HG03108 (cell line): Measurements from ENCODE around the gene CAMK2A.

Experiments used
- ATAC-seq: cut with Tn5 transposase; IDR thresholded peaks from one replicate; pipeline ENCODE4 v1.9.1; 2021; ENCODE audit warnings: moderate library complexity; ENCODE audit not compliant: unreplicated experiment

CAMK2A gene

DNA sequence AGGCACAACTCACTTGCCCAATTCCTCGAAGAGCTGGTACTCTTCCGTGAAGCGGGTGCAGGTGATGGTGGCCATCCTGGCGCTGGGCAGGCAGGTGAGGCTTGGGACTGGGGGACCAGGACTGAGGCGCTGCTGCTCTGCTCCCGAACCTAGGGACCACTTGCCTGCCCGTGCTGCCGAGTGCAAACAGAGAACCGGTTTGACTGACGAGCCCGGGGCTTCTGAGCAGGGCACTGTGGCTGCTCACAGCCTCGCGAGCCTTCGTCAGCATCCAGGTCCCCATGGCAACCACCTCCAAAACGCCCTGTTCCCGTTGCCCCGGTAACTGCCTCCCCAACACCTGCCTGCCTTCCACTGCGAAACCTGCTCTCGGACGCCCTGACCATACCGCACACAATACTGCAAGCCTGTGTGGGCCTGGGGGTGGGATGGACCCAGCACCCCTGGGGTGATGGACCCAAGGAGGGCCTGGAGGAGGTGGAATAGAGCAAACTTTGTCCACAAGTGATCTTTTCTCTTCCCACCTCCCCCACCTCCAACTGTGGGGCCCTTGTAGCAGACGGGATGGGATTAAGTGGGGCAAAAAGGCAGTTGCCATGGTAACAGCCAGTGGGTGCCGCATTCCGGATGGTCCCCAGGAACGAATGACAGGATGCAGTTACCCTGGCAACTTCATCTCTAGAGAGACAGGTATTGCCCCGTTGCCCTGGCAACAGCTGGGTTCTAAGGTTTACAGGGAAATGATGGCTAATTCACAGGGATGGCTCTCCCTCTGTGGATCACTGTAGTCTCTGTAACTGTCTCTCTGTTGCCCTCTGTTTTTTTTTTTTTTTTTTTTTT lies at the start of gene CAMK2A:
Gene CAMK2A, minus strand, starts transcription at position 223 of the 840 bp plus-strand sequence. Its CDS starts 148 bp downstream, at position 75.
- no peak for ATAC-seq

DNA sequence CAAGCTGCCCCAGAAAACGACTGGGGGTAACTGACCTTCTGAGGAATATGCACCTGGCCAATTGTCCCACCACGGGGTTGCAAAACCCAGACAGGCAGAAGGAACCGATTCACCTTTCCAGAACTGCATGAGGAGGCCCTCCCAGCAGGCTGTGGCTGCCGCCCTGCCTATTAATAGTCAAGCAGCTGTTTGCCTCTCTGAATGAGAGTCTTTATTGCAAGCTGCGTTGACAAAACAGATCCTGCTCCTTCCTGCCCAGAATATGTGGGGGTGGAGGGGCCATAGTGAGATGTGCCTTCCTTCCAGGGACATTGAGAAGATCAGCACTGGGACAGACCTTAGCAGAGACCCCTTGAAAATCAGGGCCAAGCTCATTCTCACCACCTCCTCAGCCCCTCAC lies 49.6 kb upstream of the CAMK2A start:
- ATAC-seq: no peak

DNA sequence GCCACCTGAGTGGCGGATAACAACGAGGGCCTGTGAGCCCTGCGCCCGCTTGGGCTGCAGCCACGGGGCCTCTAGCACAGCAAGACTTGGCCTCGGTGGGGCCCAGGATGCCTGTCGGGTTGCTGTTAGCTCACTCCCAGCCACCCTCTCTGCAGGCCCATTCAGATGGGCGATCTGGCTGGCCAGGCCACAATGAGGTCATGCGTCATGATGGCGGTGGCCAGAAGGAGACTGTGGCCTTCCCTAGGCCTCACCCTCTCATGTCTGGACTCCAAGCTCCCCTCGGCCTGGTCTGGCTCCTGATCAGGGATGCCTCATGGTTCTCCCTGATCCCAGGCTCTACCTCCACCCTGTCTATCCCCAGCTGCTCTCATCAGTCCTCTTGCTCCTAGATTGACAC lies 49.0 kb upstream of the CAMK2A start:
- no peak for ATAC-seq

DNA sequence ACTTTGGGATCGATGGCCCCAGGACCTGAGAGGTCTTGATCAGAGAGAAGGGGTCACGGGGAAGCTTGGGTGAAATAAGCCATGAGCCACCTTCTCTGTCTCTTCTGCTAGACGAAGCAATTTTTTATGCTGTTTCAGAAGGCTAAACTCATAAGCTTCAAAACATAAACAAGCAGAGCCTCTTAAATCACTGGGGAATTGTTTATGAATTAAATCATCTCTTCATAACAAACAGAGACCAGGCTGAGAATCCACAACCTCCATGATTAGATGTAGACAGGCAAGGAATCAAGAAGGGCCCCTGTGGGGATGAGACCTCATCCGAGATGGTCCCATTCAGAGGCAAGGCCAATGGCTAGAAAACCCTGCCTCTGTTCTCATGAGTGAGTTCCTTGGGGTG lies 46.2 kb upstream of the CAMK2A start:
- ATAC-seq: no peak

DNA sequence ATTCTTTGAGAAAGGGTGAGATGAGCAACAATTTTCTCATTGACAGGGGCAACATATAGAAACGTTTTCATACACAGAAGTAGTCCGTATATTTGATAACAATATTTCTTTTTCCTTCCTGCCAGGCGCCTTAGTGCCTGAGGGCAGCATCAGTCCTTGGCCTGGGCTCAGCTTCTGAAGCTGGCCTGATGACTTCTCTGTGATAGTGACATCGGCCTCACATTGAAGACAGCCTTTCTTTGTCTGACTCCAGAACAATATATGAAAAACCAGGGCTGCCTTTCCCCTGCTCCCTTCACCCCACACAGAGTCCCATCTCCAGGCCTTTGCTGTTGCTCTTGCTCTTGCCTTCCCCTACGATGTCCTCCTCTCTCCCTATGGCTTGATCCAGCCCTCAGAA lies 43.8 kb upstream of the CAMK2A start:
- no peak for ATAC-seq

DNA sequence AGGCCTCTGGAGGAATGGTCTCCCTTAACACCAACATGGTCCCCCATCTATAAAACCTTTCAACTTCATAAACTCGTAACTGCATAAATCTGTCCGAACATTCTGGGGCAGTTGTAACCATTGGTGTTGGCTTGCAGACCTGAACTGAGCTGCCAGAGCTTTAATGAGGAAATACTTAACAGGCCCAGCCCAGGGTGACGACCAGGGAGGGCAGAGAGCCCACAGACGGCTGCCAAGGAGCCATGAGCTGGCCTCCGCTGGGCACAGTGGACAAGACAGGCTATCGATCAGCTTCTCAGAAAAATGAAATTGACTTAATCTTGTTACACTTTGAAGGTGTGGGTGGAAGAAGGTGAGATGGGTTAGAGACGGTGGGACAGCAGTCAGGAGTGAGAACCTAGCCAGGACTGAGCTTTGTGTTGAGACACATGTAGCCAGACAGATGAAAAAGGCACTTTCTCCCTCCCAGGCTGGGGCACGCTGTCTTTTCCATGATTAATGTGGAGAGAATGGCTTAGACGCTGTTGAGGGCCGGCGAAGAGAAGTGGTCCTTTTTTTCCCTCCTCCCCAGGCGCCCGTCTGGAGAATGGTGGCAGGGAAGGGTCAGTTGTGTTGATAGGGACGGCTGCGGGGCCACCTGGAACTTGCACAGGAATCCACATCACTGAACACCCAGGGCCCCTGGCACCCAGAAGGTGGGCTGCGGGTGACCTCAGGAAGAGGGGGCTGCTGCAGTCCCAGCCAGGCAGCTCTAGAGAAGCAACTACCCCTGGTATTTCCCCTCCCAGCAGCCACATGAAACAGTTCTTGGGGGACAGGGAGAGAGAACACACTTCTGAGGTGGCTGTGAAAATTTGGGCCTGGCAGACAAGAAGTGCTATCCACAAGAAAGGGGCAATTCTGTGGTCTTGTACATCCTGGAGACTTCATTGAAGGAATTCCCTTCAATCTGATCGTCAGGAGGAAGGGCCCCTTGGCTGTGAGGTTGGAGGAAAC lies 40.6 kb upstream of the CAMK2A start:
- ATAC-seq: no peak

DNA sequence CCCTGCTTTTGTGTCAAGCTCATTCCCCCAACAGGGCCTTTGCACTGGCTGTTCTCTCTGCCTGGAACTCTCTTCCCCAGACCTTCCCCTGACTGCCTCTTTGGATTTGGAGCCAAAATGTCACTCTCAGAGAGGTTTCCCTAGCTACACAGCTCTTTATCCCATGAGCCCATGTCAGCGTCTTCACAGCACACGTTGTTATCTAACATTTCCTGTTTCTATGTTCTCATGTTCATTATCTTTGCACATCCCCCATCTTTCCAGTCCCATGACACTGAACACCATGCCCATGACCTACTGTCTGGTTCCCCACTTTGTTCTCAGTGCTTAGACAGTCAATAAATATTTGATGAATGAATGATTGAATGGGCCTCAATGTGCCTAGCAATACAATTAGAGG lies 39.5 kb upstream of the CAMK2A start:
- no peak for ATAC-seq

DNA sequence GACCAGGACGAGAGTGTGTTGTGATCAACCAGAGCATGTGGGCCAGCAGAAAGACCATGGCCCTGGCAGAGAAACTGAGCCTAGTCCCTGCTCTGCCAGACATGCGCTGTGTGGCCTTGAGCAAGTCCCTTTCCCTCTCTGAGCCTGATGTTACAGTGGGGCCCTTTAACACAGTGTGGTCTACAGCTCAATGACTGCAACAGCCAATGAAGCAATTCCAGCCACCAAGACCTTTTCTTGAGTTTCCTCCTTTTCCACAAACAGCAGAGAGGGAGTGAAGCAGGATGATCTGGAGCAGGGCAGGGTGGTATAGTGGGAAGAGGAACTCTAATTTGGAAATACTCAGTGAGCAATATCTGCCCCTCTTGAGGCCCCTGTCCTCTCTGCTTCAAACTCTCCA lies 38.9 kb upstream of the CAMK2A start:
- ATAC-seq: no peak

DNA sequence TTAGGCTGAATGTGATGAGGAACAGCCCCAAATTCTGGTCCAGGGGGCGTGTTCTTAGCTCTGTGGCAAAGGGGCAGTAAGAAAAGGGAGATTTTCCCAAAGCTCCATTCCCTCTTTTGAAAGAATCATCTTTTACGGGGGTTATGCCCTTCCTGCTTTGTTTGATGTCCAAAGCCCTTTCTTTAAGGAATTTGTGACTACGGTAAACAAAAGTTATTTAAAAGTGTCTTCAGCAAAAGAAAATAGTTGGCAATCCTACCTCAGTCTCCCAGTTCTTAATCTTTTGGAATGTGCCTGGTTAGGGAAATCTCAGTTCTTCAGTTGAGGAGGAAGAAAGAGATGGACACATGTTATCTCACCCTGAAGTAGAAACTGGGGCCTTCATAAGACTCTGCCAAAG lies 37.6 kb upstream of the CAMK2A start:
- ATAC-seq: no peak

DNA sequence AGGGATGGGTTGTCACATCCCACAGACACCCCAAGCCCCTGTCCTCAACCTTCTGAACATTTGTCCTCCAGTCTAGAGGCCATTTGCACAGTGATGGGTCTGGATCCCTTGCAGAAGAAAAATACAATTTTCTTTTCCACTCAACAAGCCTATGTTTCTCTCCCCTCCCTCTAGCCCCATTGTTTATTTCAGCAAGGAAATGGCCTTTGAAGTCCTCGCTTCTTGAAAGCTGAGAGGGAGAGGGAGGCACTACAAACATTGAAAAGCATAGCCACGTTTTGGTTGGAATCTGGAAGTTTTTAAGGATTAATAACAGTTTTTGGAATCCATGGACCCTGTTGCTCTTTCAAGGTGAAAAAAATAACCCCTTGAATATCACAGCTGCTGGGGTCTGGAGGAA lies 37.1 kb upstream of the CAMK2A start:
- no peak for ATAC-seq

DNA sequence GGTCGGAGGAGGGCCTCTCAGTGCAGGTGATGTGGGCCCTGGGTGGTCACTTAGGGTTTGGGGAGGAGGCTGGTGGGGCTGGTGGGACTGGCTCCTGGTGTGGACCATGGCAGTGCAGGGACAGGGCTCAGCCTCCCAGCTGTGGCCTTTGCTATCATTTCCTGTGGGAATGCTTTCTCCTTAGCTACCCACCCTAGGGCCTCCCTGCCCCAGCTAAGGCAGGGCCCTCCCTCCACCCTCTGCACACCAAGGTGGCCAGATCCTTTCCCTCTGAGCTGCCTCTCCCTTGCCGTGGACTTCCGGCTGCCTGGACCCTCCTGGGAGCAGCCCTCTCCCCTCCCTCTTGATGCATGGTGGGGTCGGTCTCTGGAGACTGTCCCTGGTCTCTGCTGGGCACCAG lies 35.9 kb upstream of the CAMK2A start:
- no peak for ATAC-seq

DNA sequence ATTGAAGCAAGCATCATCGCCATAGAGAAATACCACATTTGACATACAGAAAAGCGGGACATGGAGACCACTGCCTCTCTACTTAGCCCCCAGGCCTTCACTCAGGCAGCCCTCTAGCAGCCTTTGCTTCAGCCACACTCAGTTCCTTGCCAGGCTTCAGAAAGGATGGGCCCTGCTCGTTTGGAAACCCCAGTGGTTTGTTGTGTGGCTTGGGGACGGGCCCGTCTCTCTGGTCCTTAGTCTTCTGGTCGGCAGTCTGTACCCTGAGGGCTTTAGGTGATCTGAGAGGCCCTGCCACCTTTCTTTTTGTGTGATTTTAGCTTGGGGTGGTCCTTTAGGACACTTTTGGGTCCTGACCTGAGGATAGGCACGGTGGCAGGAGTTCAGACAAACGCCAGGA lies 34.2 kb upstream of the CAMK2A start:
- no peak for ATAC-seq

DNA sequence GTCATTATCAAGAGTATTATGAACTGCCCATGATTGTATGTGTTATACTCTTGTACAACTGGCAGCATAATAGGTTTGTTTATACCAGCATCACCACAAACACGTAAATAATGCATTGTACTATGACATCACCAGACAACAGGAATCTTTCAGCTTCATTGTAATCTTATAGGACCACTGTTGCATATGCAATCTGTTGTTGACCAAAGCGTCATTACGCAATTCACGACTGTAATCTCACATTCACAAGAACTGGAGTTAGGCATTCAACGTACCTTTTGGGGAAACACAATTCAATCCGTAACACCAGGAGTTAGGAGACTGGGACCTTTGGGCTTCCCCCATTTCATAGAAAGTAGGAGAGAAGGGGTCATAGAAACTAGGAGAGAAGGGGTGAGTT lies 33.5 kb upstream of the CAMK2A start:
- ATAC-seq: no peak

DNA sequence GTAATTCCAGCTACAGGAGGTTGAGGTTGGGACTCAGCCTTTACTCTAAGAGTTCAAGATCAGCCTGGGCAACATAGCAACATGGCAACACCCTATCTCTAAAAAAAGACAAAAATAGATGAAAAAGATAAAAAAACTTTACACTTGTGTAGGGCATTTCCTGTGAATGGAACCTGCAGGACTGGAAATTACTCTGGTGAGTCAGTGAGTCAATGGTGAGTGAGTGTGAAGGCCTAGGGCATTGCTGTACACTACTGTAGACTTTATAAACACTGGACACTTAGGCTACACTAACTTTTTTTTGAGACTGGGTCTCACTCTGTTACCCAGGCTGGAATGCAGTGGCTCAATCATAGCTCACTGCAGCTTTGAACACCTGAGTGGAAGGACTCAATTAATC lies 32.6 kb upstream of the CAMK2A start:
- ATAC-seq: no peak

DNA sequence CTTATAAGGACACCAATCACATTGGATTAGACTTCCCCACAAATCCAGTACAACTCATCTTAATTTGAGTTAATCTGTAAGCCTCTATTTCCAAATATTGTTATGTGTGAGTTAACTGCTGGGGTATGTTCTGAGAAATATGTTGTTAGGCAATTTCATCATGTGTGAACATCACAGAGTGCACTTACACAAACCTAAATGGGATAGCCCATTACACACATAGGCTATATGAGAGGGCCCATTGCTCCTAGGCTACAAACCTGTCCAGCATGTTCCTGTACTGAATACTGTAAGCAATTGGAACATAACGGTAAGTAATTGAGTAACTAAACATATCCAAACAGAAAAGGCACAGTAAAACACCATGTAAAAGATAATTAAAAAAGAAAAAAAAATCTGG lies 32.2 kb upstream of the CAMK2A start:
- no peak for ATAC-seq

DNA sequence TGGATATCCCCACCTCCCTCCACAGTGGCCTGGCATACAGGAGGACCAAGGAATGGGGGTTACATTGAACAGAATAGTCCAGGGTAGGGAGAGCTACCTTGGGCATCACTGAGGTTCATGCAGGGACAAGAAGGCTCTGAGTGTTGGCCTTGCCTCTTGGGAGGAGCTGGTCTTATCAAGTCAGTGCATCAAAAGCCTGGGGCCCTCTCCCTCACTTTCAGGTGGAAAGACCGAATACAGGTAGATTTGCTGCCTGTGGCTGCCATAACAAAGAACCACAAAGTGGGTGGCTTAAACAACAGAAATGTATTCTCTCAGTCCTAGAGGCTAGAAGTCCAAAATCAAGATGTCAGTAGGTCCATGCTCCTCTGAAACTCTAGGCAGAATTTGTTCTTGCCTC lies 31.6 kb upstream of the CAMK2A start:
- ATAC-seq: no peak

DNA sequence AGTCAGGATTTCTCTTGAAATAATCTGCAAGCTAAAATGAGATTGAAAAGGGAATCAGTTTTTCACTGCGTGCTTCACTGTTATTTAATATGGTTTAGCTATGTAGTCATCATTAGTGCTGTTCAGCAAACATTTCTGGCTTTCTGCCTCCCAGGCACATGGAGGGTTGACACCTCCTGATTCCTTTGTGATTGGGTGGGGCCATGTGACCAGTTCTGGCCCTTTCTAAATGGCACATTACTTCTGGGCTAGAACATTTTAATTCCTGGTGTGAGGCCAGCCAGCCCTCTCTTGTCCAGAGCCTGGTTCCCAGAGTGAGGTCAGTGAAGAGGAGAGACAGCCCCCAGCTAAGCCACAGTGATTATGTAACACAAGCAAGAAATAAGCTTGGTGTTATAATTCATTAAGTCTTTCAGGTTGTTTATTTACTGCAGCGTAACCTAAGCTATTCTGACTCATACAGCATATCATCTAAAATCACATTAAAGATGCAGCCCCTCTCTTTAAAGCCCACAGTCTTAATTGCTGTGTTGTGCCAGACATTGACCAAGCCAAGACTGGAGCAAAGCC lies 30.6 kb upstream of the CAMK2A start:
- no peak for ATAC-seq

DNA sequence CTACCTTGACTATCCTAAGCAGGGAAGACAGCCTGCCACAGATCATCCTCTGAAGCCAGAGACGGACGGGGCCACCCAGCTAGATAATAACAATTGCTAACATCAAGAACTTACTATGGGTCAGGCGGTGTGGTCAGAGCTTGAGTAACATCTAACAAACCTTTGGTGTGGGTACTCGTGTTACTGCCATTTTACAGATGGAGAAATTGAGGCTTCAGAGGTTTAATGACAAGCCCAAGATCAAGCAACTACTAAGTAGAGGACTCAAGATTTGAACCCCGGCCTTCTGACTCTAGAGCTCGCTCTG lies 29.9 kb upstream of the CAMK2A start:
- no peak for ATAC-seq

DNA sequence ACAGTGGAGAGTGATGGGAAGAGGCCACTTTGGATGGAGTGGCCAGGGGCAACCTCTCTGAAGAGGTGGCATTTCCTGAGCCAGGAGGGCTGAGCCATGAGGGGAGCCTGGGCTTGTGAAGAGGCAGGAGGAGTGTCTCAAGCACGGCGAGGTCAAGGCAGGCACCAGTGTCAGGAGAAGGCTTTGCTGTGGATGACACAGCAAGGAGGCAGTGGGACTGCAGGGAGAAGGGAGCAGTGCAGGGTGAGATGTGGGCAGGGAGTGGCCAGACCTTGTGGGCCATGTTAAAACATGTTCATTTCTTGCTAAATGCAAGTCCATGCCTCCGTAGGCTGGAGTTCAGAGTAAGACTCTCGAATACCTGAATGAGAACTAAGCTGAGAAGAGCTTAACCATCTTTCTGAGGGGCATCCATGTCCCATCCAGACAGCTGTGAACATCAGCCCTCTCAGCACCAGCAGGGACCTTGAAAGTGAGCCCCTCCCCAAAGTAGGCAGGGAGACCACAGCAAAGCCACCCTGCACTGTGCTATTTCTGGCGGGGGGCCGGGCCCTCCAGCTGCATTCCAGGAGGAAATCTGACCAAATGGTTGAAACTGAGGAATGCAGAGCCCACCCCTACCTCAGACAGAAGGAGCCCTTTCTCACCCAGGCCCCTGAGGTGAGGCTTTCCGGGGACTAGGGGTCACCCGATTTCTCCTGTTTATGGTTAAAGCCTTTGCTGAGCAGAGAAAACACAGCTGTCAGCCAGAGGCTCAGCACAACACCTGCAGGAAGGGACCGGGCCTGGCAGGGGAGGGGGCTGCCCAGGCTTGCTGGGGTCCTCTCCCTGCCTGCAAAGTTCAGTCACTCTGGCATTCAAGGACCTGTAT lies 29.3 kb upstream of the CAMK2A start:
- no peak for ATAC-seq

DNA sequence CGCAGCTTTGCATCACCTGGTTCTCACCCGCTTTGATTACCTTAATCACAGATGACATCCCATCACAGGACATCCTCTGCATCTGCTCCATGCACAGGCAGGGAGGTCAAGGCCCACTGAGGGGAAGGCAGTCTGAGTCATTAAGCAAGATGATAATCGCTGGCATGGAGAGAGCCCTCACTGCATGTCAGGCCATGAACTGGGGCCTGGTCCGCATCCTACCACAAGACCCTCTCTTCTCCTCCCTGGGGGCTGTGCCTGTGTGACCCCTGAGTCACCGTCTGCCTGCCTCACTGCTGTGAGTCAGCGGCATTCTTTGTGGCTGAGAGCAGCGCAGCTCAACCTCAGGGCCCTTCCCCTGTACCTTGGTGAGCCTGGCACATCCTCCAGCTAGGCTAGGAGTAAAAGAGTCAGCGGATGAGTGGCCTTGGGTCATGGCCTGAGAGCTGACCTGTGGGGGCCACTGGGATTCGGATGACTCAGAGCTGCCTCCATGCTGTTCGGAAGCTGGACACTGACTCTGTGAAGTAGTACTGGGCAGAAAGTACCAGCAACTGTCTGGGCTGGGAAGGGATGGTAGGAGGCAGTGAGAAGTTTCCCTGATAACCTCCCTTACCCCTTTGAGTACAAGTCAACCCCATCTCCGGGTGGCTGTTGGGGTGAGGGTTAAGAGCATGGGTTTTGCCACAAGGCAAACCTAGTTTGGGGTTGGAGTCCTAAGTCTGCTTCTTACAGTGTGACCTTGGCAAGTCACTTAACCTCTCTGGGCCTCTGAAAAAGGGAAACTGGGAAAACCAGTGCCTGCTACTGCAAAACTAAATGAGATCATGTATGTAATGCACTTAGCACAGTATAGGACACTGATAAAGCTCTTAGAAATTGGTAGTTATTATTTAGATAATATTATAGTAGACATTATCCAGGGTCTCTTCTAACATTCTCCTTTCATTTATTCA lies 27.8 kb upstream of the CAMK2A start:
- no peak for ATAC-seq
